GM12891 (cell line): ENCODE data around the gene SMO.

Experiments
- POLR2A ChIP-seq: IDR thresholded peaks from 2 replicates; pipeline ENCODE4 v1.6.1; 2011; ENCODE audit warnings: low read depth, low read length, control low read depth
- POLR2AphosphoS5 ChIP-seq: IDR thresholded peaks from 2 replicates; pipeline ENCODE4 v1.6.1; 2011; ENCODE audit warnings: low read depth, low read length, control low read depth
- POU2F2 ChIP-seq: IDR thresholded peaks from 2 replicates; pipeline ENCODE4 v1.6.1; 2011; ENCODE audit warnings: low read depth, mild to moderate bottlenecking, control low read depth, low read length, moderate library complexity
- SPI1 ChIP-seq: IDR thresholded peaks from 2 replicates; pipeline ENCODE4 v1.6.1; 2011; ENCODE audit warnings: low read depth, low read length, control low read depth
- TAF1 ChIP-seq: IDR thresholded peaks from 2 replicates; pipeline ENCODE4 v1.6.1; 2011; ENCODE audit warnings: low read depth, low read length, control low read depth

- TF ChIP-seq POLR2AphosphoS5 (no peak), POLR2A (no peak), SPI1 (no peak), POU2F2 (no peak), TAF1 (no peak)
These were observed 1.4 kb downstream of the SMO start for GRCh38 chr7:129189661-129190310.
